H1 (cell line): ENCODE results near the gene C14orf132. TPM values are rescaled to one million over a fixed set of nuclear protein-coding genes. Genes with fewer than 3 reads are reported as not detected.

Experiments
- ASH2L ChIP-seq: fragments of 200-600, 300-600 bp; sonication (generic); IDR thresholded peaks from one replicate; pipeline ENCODE4 v1.7.1; 2017; ENCODE audit warnings: low read length
- BRCA1 ChIP-seq: IDR thresholded peaks from 2 replicates; pipeline ENCODE4 v1.6.1; 2012; ENCODE audit warnings: low read depth, low read length, improper control_type of control experiment
- CHD7 ChIP-seq: fragments of 300-600 bp; sonication (generic); IDR thresholded peaks from 2 replicates; pipeline ENCODE4 v1.7.1; 2012; ENCODE audit warnings: low read length, moderate library complexity, mild to moderate bottlenecking, inconsistent platforms; ENCODE audit not compliant: insufficient replicate concordance
- EGR1 ChIP-seq: IDR thresholded peaks from 2 replicates; pipeline ENCODE4 v1.6.1; 2011; ENCODE audit warnings: low read depth, low read length, borderline replicate concordance
- GTF2F1 ChIP-seq: IDR thresholded peaks from 2 replicates; pipeline ENCODE4 v1.6.1; 2012; ENCODE audit warnings: low read depth, low read length, improper control_type of control experiment, borderline replicate concordance
- HDAC2 ChIP-seq, 2 experiments: fragments of 300-600 bp in 1 of 2; sonication (generic) in 1 of 2; IDR thresholded peaks; 2 replicates each; pipeline ENCODE4 v1.6.1; 2011 to 2012; ENCODE audit warnings: low read depth in 2 of 2, low read length in 2 of 2, mild to moderate bottlenecking in 2 of 2, moderate library complexity in 2 of 2, borderline replicate concordance in 1 of 2, inconsistent platforms in 1 of 2
- POLR2AphosphoS5 ChIP-seq: IDR thresholded peaks from 2 replicates; pipeline ENCODE4 v1.6.1; 2011; ENCODE audit warnings: low read depth, low read length
- RAD21 ChIP-seq, 2 experiments: IDR thresholded peaks in 1 of 2; conservative IDR thresholded peaks in 1 of 2; 2 replicates each; pipeline ENCODE4 v1.6.1; 2011; ENCODE audit warnings: low read depth in 2 of 2, low read length in 2 of 2, improper control_type of control experiment in 1 of 2, inconsistent platforms in 1 of 2, mild to moderate bottlenecking in 1 of 2, moderate library complexity in 1 of 2
- SP4 ChIP-seq: IDR thresholded peaks from 2 replicates; pipeline ENCODE4 v1.6.1; 2012; ENCODE audit warnings: low read length, inconsistent platforms
- polyA plus RNA-seq, 7 experiments: library from polyadenylated mRNA; depleted of rRNA in 3 of 7; stranded (reverse) in 5 of 7; unstranded in 2 of 7; fragments of >200 nt in 5 of 7; fragments of 200-250 nt in 2 of 7; gene quantifications; 1 replicate in 5 of 7; 2 replicates in 1 of 7; 4 replicates in 1 of 7; pipeline versions ENCODE4 v1.2.1 to v1.2.3, GENCODE V29; 2011 to 2013; ENCODE audit warnings: missing spikeins in 2 of 7, mixed read lengths in 2 of 7
- total RNA-seq: library from RNA; stranded (reverse); fragmentation: NEBNext Ultra II Directional; extraction: Animal tissue kit (Norgen Biotek cat#: 25700); gene quantifications from 2 replicates; pipeline ENCODE4 v1.2.1, GENCODE V29; 2021
- TF ChIP-seq, protein P1 (sequence below): IDR thresholded peaks from 2 replicates; pipeline ENCODE4 v1.6.1; 2012; ENCODE audit warnings: inconsistent platforms

C14orf132 gene
- total and polyA plus RNA-seq, 2 of the 8 experiments (the other 6 are each of a cell fraction or from before 2014, with no cell fraction given), result 11.7 to 32.5 TPM

- TF ChIP-seq, protein P1, sequence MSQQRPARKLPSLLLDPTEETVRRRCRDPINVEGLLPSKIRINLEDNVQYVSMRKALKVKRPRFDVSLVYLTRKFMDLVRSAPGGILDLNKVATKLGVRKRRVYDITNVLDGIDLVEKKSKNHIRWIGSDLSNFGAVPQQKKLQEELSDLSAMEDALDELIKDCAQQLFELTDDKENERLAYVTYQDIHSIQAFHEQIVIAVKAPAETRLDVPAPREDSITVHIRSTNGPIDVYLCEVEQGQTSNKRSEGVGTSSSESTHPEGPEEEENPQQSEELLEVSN, result no peak
- TF ChIP-seq RAD21 (IDR thresholded peaks at IDR 0.05 in 1 of 2, conservative IDR thresholded peaks at IDR 0.05 in 1 of 2; ENCODE audit: low read depth in 2 of 2, low read length in 2 of 2), result peak; percentile 96
- no peak for TF ChIP-seq ASH2L
- TF ChIP-seq BRCA1, result no peak
- TF ChIP-seq EGR1, result no peak
- no peak for TF ChIP-seq CHD7
- no peak for TF ChIP-seq HDAC2 (IDR thresholded peaks at IDR 0.05; ENCODE audit: borderline replicate concordance in 1 of 2, low read depth in 2 of 2, low read length in 2 of 2)
- TF ChIP-seq GTF2F1, result no peak
- TF ChIP-seq POLR2AphosphoS5, result no peak
- no peak for TF ChIP-seq SP4
Observed at GRCh38 chr14:96098309-96098998, 59.3 kb downstream of the C14orf132 start (continued).
